SK-N-MC (cell line): ENCODE measurements around the gene CACNB2.

Experiments
- DNase-seq: peaks from one replicate; pipeline ENCODE4 v3.0.0-alpha.2; 2011; ENCODE audit warnings: low read depth, low spot score
- H3K27ac ChIP-seq: fragments of 200-600 bp; sonication (generic); 2 replicates; pipeline ENCODE4 v1.5.1; 2016; ENCODE audit warnings: mixed run types
- H3K36me3 ChIP-seq: fragments of 200-600 bp; sonication (generic); 2 replicates; pipeline ENCODE4 v1.6.1; 2017; ENCODE audit warnings: antibody characterized with exemption, low read length, mixed read lengths; ENCODE audit not compliant: insufficient read depth
- H3K4me3 ChIP-seq: fragments of 200-600 bp; sonication (generic); 2 replicates; pipeline ENCODE4 v1.5.1; 2016
- H3K9ac ChIP-seq: fragments of 200-600 bp; sonication (generic); 2 replicates; pipeline ENCODE4 v1.8.0; 2017; ENCODE audit warnings: mixed run types, mixed read lengths; ENCODE audit not compliant: insufficient read length
- H3K9me3 ChIP-seq: fragments of 200-600 bp; sonication (generic); 2 replicates; pipeline ENCODE4 v1.6.1; 2017; ENCODE audit warnings: low read depth, mild to moderate bottlenecking, antibody characterized with exemption, low read length, moderate library complexity, mixed read lengths
- EZH2 ChIP-seq: fragments of 200-600 bp; sonication (generic); IDR thresholded peaks from one replicate; pipeline ENCODE4 v1.6.1; 2017; ENCODE audit warnings: antibody characterized with exemption
- FOXP2 ChIP-seq: optimal IDR thresholded peaks from 2 replicates; pipeline ENCODE3; 2011; ENCODE audit warnings: mild to moderate bottlenecking, moderate library complexity; ENCODE audit not compliant: insufficient read depth; ENCODE audit errors: extremely low read length, control extremely low read depth
- POLR2AphosphoS5 ChIP-seq: IDR thresholded peaks from 2 replicates; pipeline ENCODE4 v1.6.1; 2012; ENCODE audit warnings: mild to moderate bottlenecking, low read depth, low read length, borderline replicate concordance

CACNB2 gene

DNA sequence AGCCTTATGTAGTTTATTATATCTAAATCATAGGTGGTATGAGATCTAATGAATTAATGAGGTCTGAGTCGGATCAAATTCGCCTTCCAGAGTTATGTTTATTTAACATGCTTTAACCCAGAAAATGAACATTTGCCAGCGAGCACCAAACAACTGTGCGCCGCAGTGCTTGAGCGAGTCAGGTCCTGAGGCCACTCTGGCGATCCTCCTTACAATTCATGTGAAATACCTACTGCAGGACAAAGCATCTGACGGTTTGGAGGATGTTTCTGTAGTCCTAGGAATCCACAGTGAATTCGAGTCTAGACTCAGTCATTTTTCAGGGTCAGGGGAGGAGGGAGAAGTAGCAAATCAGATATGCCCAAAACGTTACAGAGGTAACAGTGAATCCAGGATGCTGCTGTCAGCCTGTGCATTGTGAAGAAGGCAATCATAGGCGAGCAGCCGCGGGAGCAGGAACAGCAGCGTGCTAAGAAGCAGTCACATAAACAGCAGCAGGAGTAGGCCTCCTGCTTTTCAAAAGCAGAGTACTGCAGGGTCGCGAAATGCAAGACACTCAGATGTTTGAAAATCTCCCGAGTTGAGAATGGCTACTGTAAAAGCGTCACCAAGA is 120.2 kb downstream of the CACNB2 start:
- H3K9me3 ChIP-seq = no peaks in the 10 kb centered on the region
- TF ChIP-seq FOXP2 (no peak), EZH2 (no peak), POLR2AphosphoS5 (no peak)
- H3K36me3 ChIP-seq = no peaks in the 10 kb centered on the region
- no peak overlapping the region for H3K4me3 ChIP-seq
- no peak overlapping the region for H3K27ac ChIP-seq
- no peak overlapping the region for H3K9ac ChIP-seq
- DNase-seq = no peak

DNA sequence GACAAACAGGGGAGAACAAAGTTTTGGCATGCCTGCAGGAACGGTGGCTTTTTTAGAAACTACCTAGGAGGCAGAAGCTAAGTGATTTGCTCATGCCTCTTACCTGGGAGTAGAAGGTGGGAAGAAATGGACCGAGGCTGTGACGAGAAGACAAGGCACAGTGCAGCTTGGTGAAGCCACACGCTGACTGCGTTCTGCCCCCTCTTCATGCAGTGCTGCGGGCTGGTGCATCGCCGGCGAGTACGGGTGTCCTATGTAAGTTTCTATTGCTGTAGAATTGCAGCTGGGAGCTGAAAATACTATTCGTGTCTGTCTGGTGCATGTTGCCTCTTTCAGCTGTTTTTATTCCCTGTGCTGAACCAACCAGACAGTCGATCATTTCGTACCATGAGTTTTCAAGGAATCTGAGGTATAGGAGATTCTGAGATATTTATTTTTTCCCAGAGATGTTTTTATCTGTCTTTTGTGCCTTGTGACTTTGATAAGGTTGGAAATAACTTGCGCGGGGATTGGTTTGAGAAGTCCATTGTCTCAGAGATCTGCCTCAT is 120.9 kb downstream of the CACNB2 start:
- Histone ChIP-seq H3K36me3 (no peaks in the 10 kb centered on the region), H3K9me3 (no peaks in the 10 kb centered on the region), H3K27ac (no peak overlapping the region), H3K9ac (no peak overlapping the region), H3K4me3 (no peak overlapping the region)
- no peak for TF ChIP-seq POLR2AphosphoS5
- TF ChIP-seq EZH2 = no peak
- no peak for TF ChIP-seq FOXP2
- no peak for DNase-seq

DNA sequence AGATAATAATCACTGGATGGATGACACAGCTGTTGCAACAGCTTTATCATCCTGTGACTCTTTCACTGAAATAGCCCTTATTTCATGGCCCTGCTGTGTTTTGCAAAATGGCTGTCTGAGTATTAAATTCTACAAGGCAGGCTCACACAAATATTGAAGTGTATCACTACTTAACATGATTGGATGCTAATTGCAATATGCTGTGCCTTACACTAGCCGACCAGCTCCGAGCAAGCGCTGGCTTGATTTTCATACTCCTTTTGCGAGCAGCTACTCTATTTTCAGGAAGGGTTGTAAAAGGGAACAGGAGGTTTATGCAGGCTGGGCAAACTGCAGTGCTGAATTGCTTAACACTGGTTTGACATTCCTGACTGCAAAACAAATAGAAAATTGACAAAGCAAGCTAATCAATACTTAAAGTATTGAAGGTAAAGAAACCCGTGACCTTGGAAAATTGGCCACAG is 121.6 kb downstream of the CACNB2 start:
- Histone ChIP-seq H3K9ac (no peak overlapping the region), H3K36me3 (no peaks in the 10 kb centered on the region)

DNA sequence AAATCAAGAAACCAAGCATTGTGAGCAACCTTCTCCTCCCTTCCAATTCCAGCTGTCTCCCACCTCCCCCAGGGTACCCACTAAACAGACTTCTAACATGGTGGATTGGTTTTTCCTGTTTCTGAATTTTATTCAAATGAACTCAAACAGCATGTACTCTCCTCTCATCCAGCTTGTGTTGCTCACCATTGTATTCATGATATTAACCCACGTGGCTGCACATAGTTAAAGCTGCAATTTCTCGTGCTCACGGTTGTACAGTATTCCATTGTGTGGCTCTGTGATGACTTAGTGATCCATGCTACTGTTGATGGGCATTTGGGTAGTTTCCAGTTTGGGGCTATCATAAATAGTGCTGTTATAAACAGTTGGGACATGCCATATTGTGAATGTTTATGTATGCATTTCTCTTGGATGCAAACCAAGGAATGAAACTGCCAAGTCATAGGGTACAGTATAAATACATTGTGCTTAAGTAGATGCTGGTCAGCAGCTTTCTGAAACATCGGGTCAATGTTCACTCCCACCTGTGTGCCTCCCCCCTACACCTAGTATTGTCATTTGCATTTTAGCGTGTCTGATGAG is 124.3 kb downstream of the CACNB2 start:
- Histone ChIP-seq H3K4me3 (no peak overlapping the region), H3K9me3 (no peaks in the 10 kb centered on the region), H3K27ac (no peak overlapping the region), H3K36me3 (no peaks in the 10 kb centered on the region), H3K9ac (no peak overlapping the region)
- DNase-seq = no peak
- TF ChIP-seq FOXP2 (no peak), POLR2AphosphoS5 (no peak), EZH2 (no peak)

More for the DNA sequence above, 121.6 kb downstream of the CACNB2 start:
- TF ChIP-seq FOXP2 = no peak
- no peak for TF ChIP-seq POLR2AphosphoS5
- no peak for TF ChIP-seq EZH2
- no peak for DNase-seq
- H3K4me3 ChIP-seq = no peak overlapping the region
- H3K27ac ChIP-seq = no peak overlapping the region
- H3K9me3 ChIP-seq = no peaks in the 10 kb centered on the region

DNA sequence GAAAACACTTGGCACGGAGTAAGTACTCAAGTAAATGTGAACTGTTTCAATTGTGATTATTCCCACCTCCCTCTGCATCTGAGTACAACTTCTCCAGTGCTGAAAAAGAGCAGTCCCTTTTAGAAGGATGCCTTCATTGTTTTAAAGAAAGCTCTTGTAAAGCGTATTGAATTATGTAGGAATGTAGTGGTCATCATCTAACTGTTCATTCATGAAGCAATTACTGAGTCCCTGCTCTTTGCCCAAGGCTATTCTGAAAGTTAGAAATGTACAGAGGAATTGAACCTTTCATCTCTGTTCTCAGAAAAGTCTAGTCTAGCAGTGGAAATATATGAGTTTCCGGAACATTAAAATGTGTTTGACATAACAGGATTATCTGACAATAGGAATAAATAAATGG is 127.8 kb downstream of the CACNB2 start:
- Histone ChIP-seq H3K36me3 (no peaks in the 10 kb centered on the region), H3K9me3 (no peaks in the 10 kb centered on the region), H3K9ac (no peak overlapping the region), H3K4me3 (no peak overlapping the region), H3K27ac (no peak overlapping the region)
- DNase-seq = no peak
- TF ChIP-seq POLR2AphosphoS5 (no peak), EZH2 (no peak), FOXP2 (no peak)

DNA sequence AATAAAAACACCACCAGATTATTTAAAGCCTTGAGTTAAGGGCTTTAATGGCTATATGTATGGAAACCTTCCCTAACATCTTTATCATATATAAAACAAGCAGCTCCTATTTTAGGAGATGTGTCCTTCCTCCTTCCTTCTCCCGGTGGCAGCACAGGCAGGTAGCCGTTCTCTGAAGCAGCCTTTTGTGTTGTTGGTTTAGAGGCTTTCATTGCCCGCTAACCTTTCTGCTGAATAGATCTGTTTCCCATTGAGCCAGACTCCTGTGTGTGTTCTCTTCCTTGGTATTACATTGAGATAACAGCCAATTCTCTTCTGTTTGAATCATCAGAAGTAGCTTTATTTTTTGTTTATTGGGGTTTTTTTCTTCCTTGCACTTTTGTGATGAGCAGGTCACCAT is 131.3 kb downstream of the CACNB2 start:
- Histone ChIP-seq H3K9me3 (no peaks in the 10 kb centered on the region), H3K36me3 (no peaks in the 10 kb centered on the region), H3K27ac (no peak overlapping the region), H3K4me3 (no peak overlapping the region), H3K9ac (no peak overlapping the region)
- no peak for DNase-seq
- no peak for TF ChIP-seq POLR2AphosphoS5
- no peak for TF ChIP-seq EZH2
- TF ChIP-seq FOXP2 = no peak

DNA sequence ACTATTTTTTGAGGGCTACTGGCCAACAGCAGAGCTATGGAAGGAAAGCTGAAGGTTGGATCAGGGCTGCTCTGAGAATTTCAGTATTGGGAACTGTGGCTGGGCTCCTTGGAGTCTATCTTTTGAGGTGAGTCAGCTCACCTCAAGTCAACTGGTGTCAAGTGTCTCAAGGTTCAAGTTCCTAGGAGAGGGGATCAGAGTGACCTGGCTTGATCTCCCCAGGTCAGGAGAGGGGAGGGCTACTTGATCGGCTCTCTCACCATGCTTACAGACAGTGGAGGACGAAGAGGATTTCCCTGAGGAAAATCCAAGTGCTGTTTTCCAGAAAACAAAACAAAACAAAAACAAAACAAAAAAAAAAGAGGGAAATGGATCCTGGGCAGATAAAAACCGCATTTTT is 132.8 kb downstream of the CACNB2 start:
- Histone ChIP-seq H3K36me3 (no peaks in the 10 kb centered on the region), H3K27ac (no peak overlapping the region), H3K9me3 (no peaks in the 10 kb centered on the region), H3K4me3 (no peak overlapping the region), H3K9ac (no peak overlapping the region)
- no peak for TF ChIP-seq FOXP2
- no peak for TF ChIP-seq EZH2
- no peak for TF ChIP-seq POLR2AphosphoS5
- no peak for DNase-seq

DNA sequence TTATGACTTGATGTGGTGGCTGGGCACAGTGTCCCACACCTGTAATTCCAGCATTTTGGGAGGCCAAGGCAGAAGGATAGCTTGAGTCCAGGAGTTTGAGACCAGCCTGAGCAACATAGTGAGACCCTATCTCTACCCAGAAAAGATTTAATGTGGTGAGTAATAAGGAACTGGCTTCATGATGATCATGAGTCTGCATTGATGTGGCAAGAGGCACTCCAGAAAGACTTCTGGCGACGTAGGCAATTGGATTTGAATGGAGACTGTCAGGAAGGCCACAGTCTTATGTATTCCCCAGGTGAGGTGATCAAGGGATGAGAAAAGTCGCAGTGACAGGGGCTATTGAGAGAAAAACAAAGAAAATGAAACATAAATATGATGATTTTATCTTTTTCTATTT is 138.0 kb downstream of the CACNB2 start:
- Histone ChIP-seq H3K36me3 (no peaks in the 10 kb centered on the region), H3K9ac (no peak overlapping the region), H3K9me3 (no peaks in the 10 kb centered on the region), H3K4me3 (no peak overlapping the region), H3K27ac (no peak overlapping the region)
- DNase-seq = no peak
- TF ChIP-seq POLR2AphosphoS5 = no peak
- TF ChIP-seq FOXP2 = no peak
